Spleen (tissue), 7 donors: ENCODE measurements around the gene MKRN2.

ENCODE experiments used
- POLR2A ChIP-seq, 3 donors: fragments of 450-650 bp; IDR thresholded peaks; one replicate each; pipeline ENCODE4 v1.5.1; 2017; ENCODE audit warnings: antibody characterized with exemption in 3 of 3, mild to moderate bottlenecking in 1 of 3
- POLR2AphosphoS5 ChIP-seq, 3 donors: sonication (generic); formaldehyde crosslinking; IDR thresholded peaks; one replicate each; pipeline ENCODE4 v1.5.1; 2017; ENCODE audit warnings: antibody characterized with exemption in 3 of 3
- TF ChIP-seq, protein P1 (sequence below), 11 experiments: fragments of 200-600 bp in 7 of 11; fragments of 450-650 bp in 4 of 11; sonication (generic) in 4 of 11; IDR thresholded peaks in 8 of 11; conservative IDR thresholded peaks in 3 of 11; 1 replicate in 7 of 11; 2 replicates in 4 of 11; pipeline versions ENCODE4 v1.4.0 to v1.8.0; 2016 to 2021; ENCODE audit warnings: antibody characterized with exemption in 11 of 11, inconsistent platforms in 4 of 11, mild to moderate bottlenecking in 1 of 11
- donor health status: DM: no; HTN: no; CAD: no; lungs with moderate emphysema.
- donor health status: DM: no; HTN: no; CAD: no.
- donor health status: DM: no; HTN: no; CAD: no.

GRCh38 chr3:12536423-12536822, 20.5 kb upstream of the MKRN2 start:
- TF ChIP-seq, protein P1, sequence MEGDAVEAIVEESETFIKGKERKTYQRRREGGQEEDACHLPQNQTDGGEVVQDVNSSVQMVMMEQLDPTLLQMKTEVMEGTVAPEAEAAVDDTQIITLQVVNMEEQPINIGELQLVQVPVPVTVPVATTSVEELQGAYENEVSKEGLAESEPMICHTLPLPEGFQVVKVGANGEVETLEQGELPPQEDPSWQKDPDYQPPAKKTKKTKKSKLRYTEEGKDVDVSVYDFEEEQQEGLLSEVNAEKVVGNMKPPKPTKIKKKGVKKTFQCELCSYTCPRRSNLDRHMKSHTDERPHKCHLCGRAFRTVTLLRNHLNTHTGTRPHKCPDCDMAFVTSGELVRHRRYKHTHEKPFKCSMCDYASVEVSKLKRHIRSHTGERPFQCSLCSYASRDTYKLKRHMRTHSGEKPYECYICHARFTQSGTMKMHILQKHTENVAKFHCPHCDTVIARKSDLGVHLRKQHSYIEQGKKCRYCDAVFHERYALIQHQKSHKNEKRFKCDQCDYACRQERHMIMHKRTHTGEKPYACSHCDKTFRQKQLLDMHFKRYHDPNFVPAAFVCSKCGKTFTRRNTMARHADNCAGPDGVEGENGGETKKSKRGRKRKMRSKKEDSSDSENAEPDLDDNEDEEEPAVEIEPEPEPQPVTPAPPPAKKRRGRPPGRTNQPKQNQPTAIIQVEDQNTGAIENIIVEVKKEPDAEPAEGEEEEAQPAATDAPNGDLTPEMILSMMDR (IDR thresholded peaks at IDR 0.05 in 8 of 11, conservative IDR thresholded peaks at IDR 0.05 in 3 of 11) = no peak
- TF ChIP-seq POLR2A (IDR thresholded peaks at IDR 0.05) = no peak
- no peak for TF ChIP-seq POLR2AphosphoS5 (IDR thresholded peaks at IDR 0.05)
